Tibial artery (tissue), 4 donors: ENCODE data around the gene TDRD9.

Experiments used
- DNase-seq, 2 donors: peaks; one replicate each; pipeline ENCODE4 v3.0.0-alpha.2; 2019
- H3K27ac ChIP-seq, 2 donors: fragments of 200-600 bp; sonication (generic) in 1 of 2; 1 replicate in 1 of 2; 2 replicates in 1 of 2; pipeline ENCODE4 v1.5.1; 2018 to 2019; ENCODE audit warnings: mild to moderate bottlenecking in 1 of 2
- H3K27me3 ChIP-seq, 2 donors: fragments of 200-600 bp; sonication (generic) in 1 of 2; one replicate each; pipeline versions ENCODE4 v1.5.1 to v1.6.0; 2016 to 2019
- H3K36me3 ChIP-seq, 3 donors: fragments of 200-600 bp; sonication (generic) in 2 of 3; one replicate each; pipeline ENCODE4 v1.5.1; 2016 to 2019; ENCODE audit warnings: mild to moderate bottlenecking in 2 of 3
- H3K4me1 ChIP-seq, 4 donors: fragments of 200-600 bp; sonication (generic) in 2 of 4; 1 replicate in 3 of 4; 2 replicates in 1 of 4; pipeline ENCODE4 v1.5.1; 2016 to 2019
- H3K4me3 ChIP-seq, 2 donors: fragments of 200-600 bp; sonication (generic) in 1 of 2; 1 replicate in 1 of 2; 2 replicates in 1 of 2; pipeline ENCODE4 v1.5.1; 2018 to 2019; ENCODE audit warnings: mild to moderate bottlenecking in 2 of 2
- H3K9me3 ChIP-seq, 3 donors: fragments of 200-600 bp; sonication (generic) in 1 of 3; one replicate each; pipeline ENCODE4 v1.5.1; 2016 to 2019
- CTCF ChIP-seq, 2 experiments: fragments of 200-600 bp in 1 of 2; fragments of 450-650 bp in 1 of 2; IDR thresholded peaks; one replicate each; pipeline ENCODE4 v1.5.1; 2017 to 2019; ENCODE audit warnings: antibody characterized with exemption in 2 of 2, mild to moderate bottlenecking in 1 of 2, moderate library complexity in 1 of 2
- intact Hi-C: fragments of 100-400 bp; cut with DNase I; formaldehyde crosslinking; loops from one replicate; pipeline ENCODE4 v1.15.0; 2023; ENCODE audit warnings: low total_unique reads

Gene TDRD9

DNA sequence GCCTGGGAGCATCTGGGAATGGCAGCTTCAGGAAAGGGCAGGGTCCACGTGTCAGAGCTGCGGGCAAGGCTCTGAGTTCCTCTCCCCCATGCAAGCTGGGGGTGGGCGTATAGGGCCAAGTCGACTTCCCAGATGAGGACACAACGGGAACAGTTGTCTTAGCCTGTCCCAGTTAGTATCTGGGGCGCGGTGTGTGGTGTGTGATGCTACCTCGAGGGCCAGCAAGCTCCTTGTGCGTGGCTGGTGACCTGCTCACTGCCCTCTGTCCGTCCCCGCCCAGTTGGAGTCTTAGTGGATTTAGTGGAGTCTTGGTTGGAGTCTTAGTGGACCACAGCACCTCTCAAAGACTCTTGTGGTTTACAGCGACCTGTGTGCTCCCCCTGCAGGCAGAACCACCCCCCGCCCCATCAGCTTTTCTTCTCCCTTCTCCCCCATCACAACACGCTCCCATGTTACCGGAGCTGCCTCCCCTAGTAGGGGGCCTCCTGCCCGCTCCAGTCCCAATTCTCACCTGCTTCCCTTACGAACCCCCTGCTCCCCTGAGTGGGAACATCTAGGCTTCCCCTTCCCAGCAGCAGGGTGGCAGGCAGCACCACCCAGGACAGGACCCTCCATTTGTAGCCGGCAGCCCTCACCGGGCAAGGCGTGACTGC, 165.9 kb downstream of the TDRD9 start:
- Histone ChIP-seq H3K4me1 (peaks cover 0 to 5% (median 0%) of the 10 kb centered on the region in 4 donors), H3K27me3 (peaks cover 0 to 51% of the 10 kb centered on the region in 2 donors), H3K4me3 (no peak overlapping the region), H3K36me3 (no peaks in the 10 kb centered on the region), H3K9me3 (peaks cover 0 to 3% (median 0%) of the 10 kb centered on the region in 3 donors), H3K27ac (no peak overlapping the region)
- TF ChIP-seq CTCF (IDR thresholded peaks at IDR 0.05): no peak
- intact Hi-C loops: no loop called here
- DNase-seq: no peak

DNA sequence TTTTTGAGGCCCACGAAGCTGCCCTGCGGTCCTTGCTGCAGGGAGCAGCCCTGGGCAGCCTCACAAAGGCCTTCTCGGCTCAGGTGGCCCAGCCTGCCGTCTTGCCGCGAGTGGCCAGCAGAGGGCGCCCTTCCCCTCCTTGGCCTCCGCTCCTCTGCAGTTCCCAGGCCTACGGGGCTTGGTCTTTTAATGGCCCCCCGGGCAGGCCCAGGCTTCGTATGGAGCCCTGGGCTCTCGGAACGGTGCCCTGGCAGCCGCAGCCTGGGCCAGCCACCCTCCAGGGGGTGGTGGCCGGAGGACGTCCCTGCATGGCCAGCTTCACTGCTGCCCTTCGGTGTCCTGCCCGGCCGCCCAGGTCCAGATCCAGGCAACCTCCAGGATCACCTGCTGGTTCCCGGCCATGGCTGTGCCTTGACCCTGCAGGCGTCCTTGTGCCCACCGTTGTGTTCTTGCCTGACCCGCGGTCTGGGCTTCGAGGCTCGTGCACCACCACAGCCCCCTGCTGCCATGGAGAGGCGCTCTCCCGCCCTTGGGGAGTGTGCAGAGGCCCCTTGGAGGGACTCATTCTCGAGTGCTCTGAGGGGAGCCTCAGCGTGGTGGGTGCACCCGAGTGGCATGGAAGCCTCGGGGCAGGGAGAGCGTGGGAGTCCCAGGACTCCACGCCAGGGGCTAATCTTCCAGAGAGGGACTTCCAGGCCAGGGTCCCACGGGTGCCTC, 166.6 kb downstream of the TDRD9 start:
- peaks cover 0 to 52% of the 10 kb centered on the region in 2 donors for H3K27me3 ChIP-seq
- intact Hi-C loops: no loop called here

GRCh38 chr14:104095426-104096310, 167.4 kb downstream of the TDRD9 start:
- intact Hi-C loops: no loop called here

More for the DNA sequence above, 166.6 kb downstream of the TDRD9 start:
- Histone ChIP-seq H3K4me3 (no peak overlapping the region), H3K27ac (no peak overlapping the region), H3K36me3 (no peaks in the 10 kb centered on the region), H3K9me3 (peaks cover 0 to 3% (median 0%) of the 10 kb centered on the region in 3 donors), H3K4me1 (peaks cover 0 to 5% (median 0%) of the 10 kb centered on the region in 4 donors)
- peak; percentile 55 to 81 for TF ChIP-seq CTCF (IDR thresholded peaks at IDR 0.05)
- DNase-seq: no peak

DNA sequence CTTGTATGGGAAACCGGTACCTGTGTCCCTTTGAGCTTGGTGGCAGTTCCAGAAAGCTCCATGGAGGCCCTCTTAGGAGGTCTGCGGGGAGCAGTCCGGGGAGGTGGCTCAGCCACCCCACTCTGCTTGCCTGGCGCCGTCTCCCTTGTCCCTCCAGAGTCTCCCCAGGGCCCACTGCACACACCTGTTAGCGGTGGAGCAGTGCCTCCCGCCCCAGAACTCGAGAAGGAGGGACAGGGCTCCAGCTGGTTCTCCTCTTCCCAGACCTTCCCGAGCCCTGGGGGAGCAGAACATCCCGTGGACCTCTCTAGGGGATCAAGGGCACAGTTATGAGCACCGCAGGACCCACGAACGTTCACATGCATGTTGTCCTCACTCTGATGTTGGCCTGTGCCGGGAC, 168.1 kb downstream of the TDRD9 start:
- intact Hi-C loops: no loop called here
- no peak overlapping the region for H3K27ac ChIP-seq
- no peak overlapping the region for H3K4me3 ChIP-seq
- peaks cover 0 to 9% (median 0%) of the 10 kb centered on the region in 4 donors for H3K4me1 ChIP-seq
- TF ChIP-seq CTCF (IDR thresholded peaks at IDR 0.05): no peak
- H3K36me3 ChIP-seq: no peaks in the 10 kb centered on the region
- no peaks in the 10 kb centered on the region for H3K9me3 ChIP-seq
- no peak for DNase-seq
- H3K27me3 ChIP-seq: peaks cover 0 to 60% of the 10 kb centered on the region in 2 donors

More at GRCh38 chr14:104095426-104096310, 167.4 kb downstream of the TDRD9 start:
- H3K36me3 ChIP-seq: no peaks in the 10 kb centered on the region
- no peak for TF ChIP-seq CTCF (IDR thresholded peaks at IDR 0.05)
- H3K4me1 ChIP-seq: peaks cover 0 to 5% (median 0%) of the 10 kb centered on the region in 4 donors
- DNase-seq: no peak
- no peak overlapping the region for H3K27ac ChIP-seq
- no peak overlapping the region for H3K4me3 ChIP-seq
- H3K9me3 ChIP-seq: no peaks in the 10 kb centered on the region
- peaks cover 0 to 58% of the 10 kb centered on the region in 2 donors for H3K27me3 ChIP-seq
